GM18507 (cell line): ENCODE results near the gene DISC1.

Experiments
- DNase-seq: peaks from one replicate; pipeline ENCODE4 v3.0.0; 2011; ENCODE audit warnings: low read depth; ENCODE audit not compliant: insufficient read length; ENCODE audit errors: extremely low spot score
- FAIRE-seq: peaks from 2 replicates; lab custom pipeline; 2011; peaks lifted over from hg19 to GRCh38; lab: Jason Lieb, UNC

The DISC1 gene

GRCh38 chr1:231860221-231861088 is 233.9 kb downstream of the DISC1 start:
- DNase-seq (no peak), FAIRE-seq (no peak)

DNA sequence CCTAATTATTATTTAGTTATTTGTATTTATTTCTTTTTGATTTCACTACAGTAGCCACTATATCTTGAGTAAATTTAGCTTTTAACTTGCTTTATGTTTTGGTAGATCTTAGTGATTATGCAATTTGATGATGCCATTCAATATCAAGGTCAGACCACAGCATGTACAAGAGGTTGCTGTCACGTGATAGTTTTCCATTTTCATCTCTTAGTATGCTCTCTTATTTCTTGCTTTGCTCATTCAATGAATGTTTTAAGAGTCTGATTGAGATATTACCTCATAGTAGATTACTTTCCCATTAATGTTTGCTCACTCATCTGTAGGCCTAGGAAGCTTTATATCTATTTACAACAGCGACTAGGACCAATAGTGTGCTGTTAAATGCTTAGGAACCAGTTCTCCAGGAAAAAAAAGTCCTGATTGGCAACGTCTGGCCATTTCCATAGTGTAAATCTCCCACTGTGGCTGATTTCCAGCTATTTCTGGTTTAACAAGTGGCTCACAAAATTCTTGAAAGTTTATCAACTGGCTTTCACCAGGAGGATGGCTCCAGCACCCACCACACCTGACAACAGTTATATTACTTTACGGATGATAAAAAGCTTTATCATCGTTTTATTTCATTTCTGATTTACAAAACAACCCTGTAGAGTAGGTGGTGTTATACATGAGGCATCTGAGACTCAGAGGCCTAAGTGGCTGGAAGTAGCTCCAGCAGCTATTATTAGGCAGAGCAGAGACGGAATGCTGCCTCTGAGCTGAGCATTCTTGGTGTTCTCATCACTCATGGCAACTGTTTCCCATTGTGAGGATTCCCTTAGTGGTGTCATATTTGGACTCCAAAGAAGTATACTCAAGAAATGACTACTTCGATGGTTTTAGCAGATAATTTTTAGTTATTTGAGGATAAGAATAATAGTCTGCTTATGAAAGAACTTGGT is 235.2 kb downstream of the DISC1 start:
- DNase-seq (no peak), FAIRE-seq (no peak)

- FAIRE-seq (no peak), DNase-seq (no peak)
Observed at GRCh38 chr1:231862611-231863010, 236.0 kb downstream of the DISC1 start.

GRCh38 chr1:231865331-231865730 is 238.7 kb downstream of the DISC1 start:
- no peak for FAIRE-seq
- no peak for DNase-seq

- DNase-seq: peak; percentile 17
Observed at GRCh38 chr1:231866392-231867331, 240.1 kb downstream of the DISC1 start.

GRCh38 chr1:231867607-231868006 is 241.0 kb downstream of the DISC1 start:
- no peak for DNase-seq
- FAIRE-seq: no peak

More at GRCh38 chr1:231866392-231867331, 240.1 kb downstream of the DISC1 start:
- peak; percentile 78 for FAIRE-seq

- no peak for FAIRE-seq
- no peak for DNase-seq
Observed at GRCh38 chr1:231869364-231869763, 242.8 kb downstream of the DISC1 start.

DNA sequence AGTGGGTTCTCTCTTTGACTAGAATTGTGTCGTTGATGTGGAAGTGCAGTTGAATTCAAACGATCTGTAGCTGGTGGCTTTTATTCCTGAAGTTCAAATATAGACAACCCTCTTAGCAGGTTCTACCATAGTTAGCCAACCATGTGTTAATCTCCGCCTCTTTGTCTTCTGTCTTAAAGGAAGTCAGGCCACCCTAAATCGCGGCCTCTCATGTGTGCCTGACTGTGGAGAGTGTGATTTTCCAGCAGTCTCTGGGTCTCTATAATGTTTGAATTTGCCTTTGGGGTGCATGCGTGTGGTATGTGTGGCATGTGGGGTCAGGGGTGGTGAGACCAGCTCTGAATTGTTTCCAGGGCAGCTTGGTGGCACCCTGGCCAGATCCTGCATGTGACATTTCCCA is 244.9 kb downstream of the DISC1 start:
- no peak for DNase-seq
- no peak for FAIRE-seq

DNA sequence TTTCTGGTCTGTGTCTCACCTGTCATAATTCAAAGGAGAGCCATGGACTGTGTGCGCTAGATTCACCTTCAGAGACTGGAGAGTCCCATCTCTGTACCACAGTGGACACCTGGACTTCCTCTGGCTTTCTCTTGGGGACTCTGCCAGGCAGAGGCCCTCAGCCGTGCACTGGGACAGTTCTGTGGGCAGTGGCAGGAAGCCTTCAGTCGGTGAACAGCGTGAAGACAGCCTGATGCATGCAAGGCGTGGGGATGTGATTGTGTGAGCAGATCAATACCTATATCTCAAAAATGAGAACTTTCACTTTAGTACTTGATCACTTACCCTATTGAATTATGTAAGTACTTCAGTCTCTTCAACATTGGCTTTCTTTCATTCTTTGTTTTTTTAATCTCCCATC is 245.3 kb downstream of the DISC1 start:
- DNase-seq: no peak
- FAIRE-seq: no peak

DNA sequence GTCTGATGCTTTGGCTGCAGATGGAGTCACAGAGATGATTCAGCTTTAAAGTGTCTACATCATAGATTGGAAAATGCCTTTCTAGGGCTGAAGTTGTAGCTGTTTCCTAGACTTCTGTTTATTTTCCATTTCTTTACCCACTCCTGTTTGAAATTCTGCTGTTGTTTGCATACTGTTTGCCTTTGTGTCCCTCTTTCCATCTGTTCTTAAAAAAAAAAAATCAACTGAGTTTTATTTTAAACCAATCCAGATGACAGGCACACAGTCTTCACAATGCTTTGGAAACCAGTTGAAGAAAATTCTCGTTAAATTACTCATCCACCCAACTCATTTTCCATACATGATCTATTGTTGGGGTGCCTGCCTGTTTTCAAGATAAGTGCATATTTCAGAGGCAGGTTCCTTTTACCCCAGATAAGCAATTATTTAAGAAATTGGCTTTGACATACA is 245.9 kb downstream of the DISC1 start:
- FAIRE-seq (no peak), DNase-seq (no peak)

- FAIRE-seq: no peak
Observed at GRCh38 chr1:231878737-231879136, 252.1 kb downstream of the DISC1 start.

DNA sequence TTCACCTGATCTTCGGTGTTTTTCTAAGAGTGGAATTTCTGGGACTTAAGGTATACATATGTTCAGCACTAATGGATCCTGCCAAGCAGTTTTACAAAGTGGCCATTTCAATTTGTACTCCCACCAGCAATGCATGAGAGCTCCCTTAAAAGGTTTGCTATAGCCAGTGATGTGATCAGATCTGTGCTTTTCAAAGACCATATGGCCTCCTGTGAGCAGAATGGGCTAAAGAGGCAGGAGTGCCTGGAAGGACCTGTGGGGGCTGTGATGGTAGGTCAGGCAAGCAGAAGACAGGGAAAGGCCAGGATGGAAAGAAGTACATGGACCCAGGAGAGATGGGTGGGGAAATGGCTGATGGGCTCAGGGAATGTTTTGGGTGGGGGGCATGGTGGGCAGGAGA is 252.7 kb downstream of the DISC1 start:
- no peak for FAIRE-seq
- no peak for DNase-seq

More at GRCh38 chr1:231878737-231879136, 252.1 kb downstream of the DISC1 start:
- DNase-seq: no peak

GRCh38 chr1:231882333-231882732 is 255.7 kb downstream of the DISC1 start:
- DNase-seq: no peak

GRCh38 chr1:231882790-231883189 is 256.2 kb downstream of the DISC1 start:
- DNase-seq: no peak
- FAIRE-seq: no peak

More at GRCh38 chr1:231882333-231882732, 255.7 kb downstream of the DISC1 start:
- no peak for FAIRE-seq

DNA sequence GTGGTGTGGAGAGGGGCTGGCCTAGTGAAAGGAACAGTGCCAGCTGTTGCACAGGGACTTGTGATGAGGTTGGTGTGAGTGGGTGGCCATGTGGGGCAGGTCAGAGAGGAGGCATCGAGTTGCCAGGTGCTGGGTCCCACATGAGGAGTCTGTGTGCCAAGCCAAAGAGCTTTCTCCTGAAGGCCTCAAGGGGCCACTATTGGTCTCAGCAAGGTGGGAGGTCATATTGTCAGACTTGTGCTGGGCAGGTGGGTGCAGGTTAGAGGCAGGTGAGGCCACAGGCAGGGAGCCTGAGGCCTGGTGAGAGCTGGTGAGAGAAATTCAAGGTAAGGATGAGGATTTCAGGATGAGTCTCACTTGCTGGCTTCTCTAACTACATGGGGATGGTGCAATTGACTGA is 256.8 kb downstream of the DISC1 start:
- DNase-seq (no peak), FAIRE-seq (no peak)

DNA sequence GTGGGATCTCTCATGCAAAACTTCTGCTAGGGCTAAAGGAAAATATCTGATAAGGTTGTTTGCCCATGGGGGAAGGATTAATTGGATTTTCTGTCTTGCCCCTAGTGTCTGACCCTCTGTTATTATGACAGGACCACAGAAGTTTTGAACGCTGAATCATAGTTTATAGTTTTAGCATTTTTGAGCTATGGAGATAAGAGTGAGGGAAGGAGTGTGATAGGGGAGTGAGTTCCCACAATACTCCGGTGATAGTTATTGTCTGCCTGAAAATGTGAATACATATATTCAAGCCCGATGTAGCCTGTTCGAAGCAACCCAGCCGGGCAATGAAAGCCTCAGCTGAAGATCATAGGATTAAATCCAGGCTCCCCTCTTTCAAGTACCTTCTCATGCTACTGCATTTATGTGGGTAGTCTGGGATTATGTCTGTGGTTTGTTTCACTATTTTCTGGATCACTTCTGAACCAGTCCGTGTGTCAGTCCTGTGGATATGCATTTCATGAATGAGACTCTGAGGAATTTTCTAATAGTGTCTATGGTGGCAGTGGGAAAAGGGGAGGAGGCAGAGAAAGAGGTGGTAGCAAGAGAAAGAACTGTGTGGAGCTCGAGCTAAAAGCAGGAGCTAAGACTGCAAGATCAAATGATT is 258.7 kb downstream of the DISC1 start:
- no peak for FAIRE-seq
- DNase-seq: no peak

- no peak for FAIRE-seq
- no peak for DNase-seq
Observed at GRCh38 chr1:231887166-231887565, 260.6 kb downstream of the DISC1 start.

GRCh38 chr1:231887866-231888265 is 261.3 kb downstream of the DISC1 start:
- no peak for FAIRE-seq
- DNase-seq: no peak

DNA sequence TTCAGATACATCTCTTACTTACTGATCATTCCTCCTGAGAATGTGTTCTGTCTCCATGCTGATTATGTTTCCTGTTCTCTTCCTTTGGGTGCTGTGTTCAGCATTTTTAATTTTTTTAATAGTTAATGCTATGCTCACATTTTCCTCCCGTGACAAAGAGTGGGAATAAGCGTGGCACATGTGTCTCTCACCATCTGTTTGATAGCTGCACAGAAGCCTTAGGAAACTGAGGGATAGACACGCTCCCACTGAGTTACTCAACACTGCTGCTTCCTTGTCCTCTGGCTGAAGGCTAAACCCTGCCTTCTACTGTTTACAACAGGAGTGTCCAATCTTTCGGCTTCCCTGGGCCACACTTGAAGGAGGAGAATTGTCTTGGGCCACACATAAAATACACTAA is 264.2 kb downstream of the DISC1 start:
- no peak for DNase-seq
- no peak for FAIRE-seq
